WTC11 (cell line): ENCODE measurements around the gene SLC26A3.

Experiments used
- CTCF ChIP-seq: fragments of 200-600 bp; IDR thresholded peaks from 2 replicates; pipeline ENCODE4 v1.8.0; 2022; ENCODE audit warnings: antibody characterized with exemption
- ETV6 ChIP-seq: sonication (generic); formaldehyde crosslinking; IDR thresholded peaks from 2 replicates; pipeline ENCODE4 v1.8.1; 2022; ENCODE audit warnings: mild to moderate bottlenecking, missing genetic modification reagents
- GABPB1 ChIP-seq: sonication (generic); formaldehyde crosslinking; IDR thresholded peaks from 2 replicates; pipeline ENCODE4 v1.8.1; 2023; ENCODE audit warnings: mild to moderate bottlenecking, missing genetic modification reagents
- NR2C2 ChIP-seq: sonication (generic); formaldehyde crosslinking; IDR thresholded peaks from 2 replicates; pipeline ENCODE4 v1.8.0; 2022; ENCODE audit warnings: mild to moderate bottlenecking, missing genetic modification reagents
- SP1 ChIP-seq: sonication (generic); formaldehyde crosslinking; conservative IDR thresholded peaks from 2 replicates; pipeline ENCODE4 v1.8.1; 2022; ENCODE audit warnings: missing genetic modification reagents

DNA sequence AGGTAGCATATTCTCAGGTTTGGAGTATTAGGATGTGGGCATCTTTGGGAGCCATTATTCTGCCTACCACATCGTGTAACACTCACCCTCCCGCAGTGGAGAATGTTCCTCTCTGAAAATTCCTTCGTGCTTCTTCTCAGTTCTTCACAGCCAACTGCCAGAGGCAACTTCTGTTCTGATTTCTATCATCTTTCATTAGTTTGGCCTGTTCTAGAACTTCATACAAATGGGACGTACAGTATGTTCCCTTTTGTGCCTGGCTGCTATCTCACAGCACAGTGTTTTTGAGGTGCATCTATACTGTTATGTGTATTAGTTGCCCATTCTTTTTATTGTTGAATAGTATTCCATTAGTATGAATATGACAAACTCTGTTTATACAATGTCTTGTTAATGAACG lies 8.9 kb upstream of the SLC26A3 start:
- TF ChIP-seq GABPB1 (CRISPR knock-in tag): no peak
- no peak for TF ChIP-seq NR2C2 (CRISPR knock-in tag)
- TF ChIP-seq CTCF: no peak
- no peak for TF ChIP-seq ETV6 (CRISPR knock-in tag)
- TF ChIP-seq SP1 (CRISPR knock-in tag): no peak
